HepG2 (cell line): ENCODE data around the gene FOSL2. TPM values are rescaled to one million over a fixed set of nuclear protein-coding genes. Genes with fewer than 3 reads are reported as not detected.
A peak's percentile ranks its signal among the peaks of the same experiment; 100 is the strongest.

Experiments used
- ARID2 ChIP-seq: sonication (generic); formaldehyde crosslinking; IDR thresholded peaks from 2 replicates; pipeline ENCODE4 v1.8.1; 2022; ENCODE audit warnings: mild to moderate bottlenecking, missing genetic modification reagents, borderline replicate concordance
- CCDC6 ChIP-seq: sonication (generic); formaldehyde crosslinking; IDR thresholded peaks from 2 replicates; pipeline ENCODE4 v1.8.1; 2022; ENCODE audit warnings: mild to moderate bottlenecking, missing genetic modification reagents, moderate library complexity
- E2F1 ChIP-seq: sonication (generic); formaldehyde crosslinking; IDR thresholded peaks from 2 replicates; pipeline ENCODE4 v1.5.0; 2020; ENCODE audit warnings: missing genetic modification reagents
- E2F5 ChIP-seq: sonication (generic); formaldehyde crosslinking; conservative IDR thresholded peaks from 2 replicates; pipeline ENCODE4 v1.4.0; 2020; ENCODE audit warnings: missing genetic modification reagents
- GFI1 ChIP-seq: sonication (generic); formaldehyde crosslinking; IDR thresholded peaks from 2 replicates; pipeline ENCODE4 v1.5.0; 2020; ENCODE audit warnings: missing genetic modification reagents, mild to moderate bottlenecking, borderline replicate concordance
- HES4 ChIP-seq: sonication (generic); formaldehyde crosslinking; IDR thresholded peaks from 2 replicates; pipeline ENCODE4 v1.9.0; 2021; ENCODE audit warnings: mild to moderate bottlenecking, missing genetic modification reagents, borderline replicate concordance
- HIVEP1 ChIP-seq: sonication (generic); formaldehyde crosslinking; IDR thresholded peaks from 2 replicates; pipeline ENCODE4 v1.4.0; 2020; ENCODE audit warnings: mild to moderate bottlenecking, missing genetic modification reagents
- KAT7 ChIP-seq: IDR thresholded peaks from 2 replicates; pipeline ENCODE4 v1.6.1; 2018; ENCODE audit warnings: borderline replicate concordance, missing compliant biosample characterization
- MTERF4 ChIP-seq: sonication (generic); formaldehyde crosslinking; IDR thresholded peaks from 2 replicates; pipeline ENCODE4 v1.8.0; 2023; ENCODE audit warnings: mild to moderate bottlenecking, missing genetic modification reagents
- MYC ChIP-seq: sonication (generic); formaldehyde crosslinking; IDR thresholded peaks from 2 replicates; pipeline ENCODE4 v1.9.0; 2021; ENCODE audit warnings: missing genetic modification reagents, borderline replicate concordance
- RNF219 ChIP-seq: sonication (generic); formaldehyde crosslinking; IDR thresholded peaks from 2 replicates; pipeline ENCODE4 v1.5.0; 2020; ENCODE audit warnings: mild to moderate bottlenecking, missing genetic modification reagents
- SMARCC2 ChIP-seq: fragments of 450-650 bp; IDR thresholded peaks from 2 replicates; pipeline ENCODE4 v1.6.1; 2017; ENCODE audit warnings: antibody characterized with exemption, mild to moderate bottlenecking
- STAT5B ChIP-seq: sonication (generic); formaldehyde crosslinking; IDR thresholded peaks from 2 replicates; pipeline ENCODE4 v1.4.0; 2020; ENCODE audit warnings: missing genetic modification reagents
- STAT6 ChIP-seq: sonication (generic); formaldehyde crosslinking; IDR thresholded peaks from 2 replicates; pipeline ENCODE4 v1.4.0; 2020; ENCODE audit warnings: missing genetic modification reagents, mild to moderate bottlenecking, borderline replicate concordance
- ZBTB20 ChIP-seq: sonication (generic); formaldehyde crosslinking; IDR thresholded peaks from 2 replicates; pipeline ENCODE4 v1.8.1; 2023; ENCODE audit warnings: missing genetic modification reagents, low read depth, mild to moderate bottlenecking, borderline replicate concordance
- ZGPAT ChIP-seq: IDR thresholded peaks from 2 replicates; pipeline ENCODE4 v1.6.1; 2016; ENCODE audit warnings: mild to moderate bottlenecking
- ZNF747 ChIP-seq: sonication (generic); formaldehyde crosslinking; IDR thresholded peaks from 2 replicates; pipeline ENCODE4 v1.8.1; 2023; ENCODE audit warnings: missing genetic modification reagents, mild to moderate bottlenecking, borderline replicate concordance
- ZUFSP ChIP-seq: sonication (generic); formaldehyde crosslinking; IDR thresholded peaks from 2 replicates; pipeline ENCODE4 v1.9.0; 2021; ENCODE audit warnings: missing genetic modification reagents, mild to moderate bottlenecking, borderline replicate concordance
- polyA plus RNA-seq, 8 experiments: library from polyadenylated mRNA; depleted of rRNA in 3 of 8; stranded (reverse) in 7 of 8; unstranded in 1 of 8; fragments of >200 nt; fragmentation: Illumina TruSeq in 4 of 8; extraction: Trizol in 4 of 8; gene quantifications; 2 replicates each; pipeline versions ENCODE4 v1.2.1 to v1.2.3, GENCODE V29; 2011 to 2016; ENCODE audit warnings: low read depth in 4 of 8, missing spikeins in 1 of 8, mixed read lengths in 1 of 8; ENCODE audit not compliant: insufficient read depth in 1 of 8
- total RNA-seq, 5 experiments: library from RNA; depleted of rRNA; stranded (reverse); fragments of >200 nt; fragmentation: Illumina TruSeq; extraction: Trizol; gene quantifications; 2 replicates each; pipeline ENCODE4 v1.2.3, GENCODE V29; 2016; ENCODE audit warnings: low read depth in 1 of 5

Gene FOSL2
- total and polyA plus RNA-seq, 2 of the 13 experiments (the other 11 are each of a cell fraction or from before 2014, with no cell fraction given), result 3.4 to 18.1 TPM

GRCh38 chr2:28452534-28453081 lies 60.0 kb downstream of the FOSL2 start (continued):
- TF ChIP-seq ZGPAT (CRISPR knock-in tag) (no peak), RNF219 (no peak), CCDC6 (CRISPR knock-in tag) (no peak), ZNF747 (CRISPR knock-in tag) (no peak), HIVEP1 (CRISPR knock-in tag) (peak; percentile 28; the same call in 1 of the 2 replicates), MYC (no peak), ZUFSP (CRISPR knock-in tag) (no peak), STAT5B (no peak), KAT7 (CRISPR knock-in tag) (no peak), SMARCC2 (no peak), HES4 (CRISPR knock-in tag) (no peak), ARID2 (no peak), GFI1 (CRISPR knock-in tag) (no peak), E2F5 (CRISPR knock-in tag) (no peak), E2F1 (CRISPR knock-in tag) (no peak), MTERF4 (CRISPR knock-in tag) (no peak), ZBTB20 (CRISPR knock-in tag) (no peak), STAT6 (CRISPR knock-in tag) (no peak)
